K562 (cell line): ENCODE measurements around the gene AIFM1. TPM values are rescaled to one million over a fixed set of nuclear protein-coding genes. Genes with fewer than 3 reads are reported as not detected.
A peak's percentile ranks its signal among the peaks of the same experiment; 100 is the strongest.

Experiments
- FOXJ2 ChIP-seq: fragments of 200-800 bp; sonication (Bioruptor generic); IDR thresholded peaks from 2 replicates; pipeline ENCODE4 v1.6.1; 2016; ENCODE audit warnings: missing genetic modification characterization, missing compliant biosample characterization
- JUND ChIP-seq, 2 experiments: IDR thresholded peaks; 2 replicates in 1 of 2; 3 replicates in 1 of 2; pipeline ENCODE4 v1.6.1; 2011; ENCODE audit warnings: borderline replicate concordance in 2 of 2, low read depth in 2 of 2, low read length in 2 of 2, improper control_type of control experiment in 1 of 2, missing biosample characterization in 1 of 2, missing genetic modification characterization in 1 of 2, missing genetic modification reagents in 1 of 2
- NFATC3 ChIP-seq: fragments of 450-650 bp; IDR thresholded peaks from 2 replicates; pipeline ENCODE4 v1.6.1; 2017; ENCODE audit warnings: mild to moderate bottlenecking
- NR2F6 ChIP-seq: fragments of 450-650 bp; formaldehyde crosslinking; IDR thresholded peaks from 2 replicates; pipeline ENCODE4 v1.4.0; 2020; ENCODE audit warnings: mild to moderate bottlenecking
- PCBP1 ChIP-seq: fragments of 200-400 bp; formaldehyde crosslinking; IDR thresholded peaks from 2 replicates; pipeline ENCODE4 v1.6.1; 2018; ENCODE audit warnings: mild to moderate bottlenecking, low read depth, low read length; ENCODE audit not compliant: poor library complexity, severe bottlenecking
- RBFOX2 ChIP-seq: fragments of 200-400 bp; formaldehyde crosslinking; IDR thresholded peaks from 2 replicates; pipeline ENCODE4 v1.6.1; 2017; ENCODE audit warnings: low read depth, mild to moderate bottlenecking, low read length, moderate library complexity
- SMARCA5 ChIP-seq: fragments of 450-650 bp; IDR thresholded peaks from 2 replicates; pipeline ENCODE4 v1.6.1; 2016
- ZNF79 ChIP-seq: fragments of 250-450 bp; sonication (Bioruptor Pico); IDR thresholded peaks from 2 replicates; pipeline ENCODE4 v1.4.0; 2020; ENCODE audit warnings: low read depth, mild to moderate bottlenecking, moderate library complexity
- polyA plus RNA-seq, 8 experiments: library from polyadenylated mRNA; depleted of rRNA in 4 of 8; stranded (reverse) in 5 of 8; unstranded in 3 of 8; fragments of >200 nt; fragmentation: Nextera tagmentation in 2 of 8; fragmentation: Illumina TruSeq in 1 of 8; extraction: Ambion mirVana in 2 of 8; extraction: Trizol in 1 of 8; gene quantifications; 2 replicates each; pipeline versions ENCODE4 v1.2.1 to v1.2.3, GENCODE V29; 2011 to 2014; ENCODE audit warnings: inconsistent platforms in 1 of 8, missing spikeins in 1 of 8
- total RNA-seq, 7 experiments: library from RNA; depleted of rRNA in 6 of 7; stranded (reverse); fragments of >200 nt in 6 of 7; fragmentation: Illumina TruSeq in 2 of 7; extraction: Trizol in 2 of 7; gene quantifications; 2 replicates each; pipeline versions ENCODE4 v1.2.1 to v1.2.3, GENCODE V29; 2011 to 2021; ENCODE audit warnings: low replicate concordance in 1 of 7
- TF ChIP-seq, protein P1 (sequence below): sonication (generic); formaldehyde crosslinking; IDR thresholded peaks from 2 replicates; pipeline ENCODE4 v1.8.1; 2023; ENCODE audit warnings: mild to moderate bottlenecking, missing genetic modification reagents, moderate library complexity
- TF ChIP-seq, protein P2 (sequence below): fragments of 450-650 bp; formaldehyde crosslinking; IDR thresholded peaks from 2 replicates; pipeline ENCODE4 v1.4.0; 2020; ENCODE audit warnings: mild to moderate bottlenecking, moderate library complexity
- TF ChIP-seq, protein P3 (sequence below): fragments of 450-650 bp; IDR thresholded peaks from 2 replicates; pipeline ENCODE4 v1.6.1; 2016
- TF ChIP-seq, protein P4 (sequence below): fragments of 450-650 bp; IDR thresholded peaks from 2 replicates; pipeline ENCODE4 v1.7.0; 2016; ENCODE audit warnings: borderline replicate concordance
- TF ChIP-seq, protein P5 (sequence below): fragments of 250-450 bp; sonication (Bioruptor Pico); IDR thresholded peaks from 2 replicates; pipeline ENCODE4 v1.5.0; 2020; ENCODE audit warnings: mild to moderate bottlenecking
- TF ChIP-seq, protein P6 (sequence below): fragments of 250-450 bp; sonication (Bioruptor Pico); IDR thresholded peaks from 2 replicates; pipeline ENCODE4 v1.5.0; 2022; ENCODE audit warnings: mild to moderate bottlenecking

AIFM1 gene
- total and polyA plus RNA-seq, 9 of the 15 experiments (the other 6 are each of a cell fraction or from before 2014, with no cell fraction given): 51.0 to 117 (median 91.2) TPM

DNA sequence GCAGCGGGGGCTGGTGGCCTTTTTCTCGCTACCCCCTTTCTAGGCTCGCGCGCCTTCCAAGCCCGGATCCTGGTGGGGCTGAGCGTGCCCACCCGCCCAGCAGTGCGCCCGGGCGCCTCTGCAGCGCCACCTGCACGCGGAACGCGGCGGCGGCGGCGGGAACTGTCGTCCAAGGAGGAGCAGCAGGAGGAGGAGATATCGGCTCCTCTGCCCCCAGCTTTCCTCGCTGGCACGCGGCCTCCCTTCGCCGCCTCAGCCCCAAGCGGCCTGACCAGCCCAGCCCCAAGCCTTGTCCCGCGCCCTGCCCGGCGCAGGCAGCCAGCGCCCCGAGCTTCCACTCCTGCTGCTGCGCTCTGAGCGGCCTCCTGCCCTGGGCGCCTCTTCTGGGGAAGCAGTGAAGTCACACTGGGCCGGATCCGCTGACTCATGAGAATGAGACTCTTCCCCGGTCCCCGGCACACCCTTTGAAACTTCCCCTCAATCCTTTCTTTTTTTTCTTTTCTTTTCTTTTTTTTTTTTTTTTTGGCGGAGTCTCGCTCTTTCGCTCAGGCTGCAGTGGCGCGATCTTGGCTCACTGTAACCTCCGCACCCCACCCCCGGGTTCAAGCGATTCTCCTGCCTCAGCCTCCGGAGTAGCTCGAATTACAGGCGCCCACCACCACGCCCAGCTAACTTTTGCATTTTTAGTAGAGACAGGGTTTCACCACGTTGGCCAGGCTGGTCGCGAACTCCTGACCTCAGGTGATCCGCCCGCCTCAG lies 44.7 kb downstream of the AIFM1 start (continued):
- TF ChIP-seq FOXJ2 (no peak), NR2F6 (CRISPR knock-in tag) (no peak), PCBP1 (no peak), RBFOX2 (peak; percentile 91), ZNF79 (CRISPR knock-in tag) (no peak), JUND (IDR thresholded peaks at IDR 0.05; ENCODE audit: borderline replicate concordance, low read depth, low read length) (0 out of 2 replicates have a peak, but pooled peaks have one; percentile 37), JUND (tag; IDR thresholded peaks at IDR 0.05; ENCODE audit: borderline replicate concordance, low read depth, low read length) (no peak), NFATC3 (no peak), SMARCA5 (no peak)
- TF ChIP-seq, protein P1, sequence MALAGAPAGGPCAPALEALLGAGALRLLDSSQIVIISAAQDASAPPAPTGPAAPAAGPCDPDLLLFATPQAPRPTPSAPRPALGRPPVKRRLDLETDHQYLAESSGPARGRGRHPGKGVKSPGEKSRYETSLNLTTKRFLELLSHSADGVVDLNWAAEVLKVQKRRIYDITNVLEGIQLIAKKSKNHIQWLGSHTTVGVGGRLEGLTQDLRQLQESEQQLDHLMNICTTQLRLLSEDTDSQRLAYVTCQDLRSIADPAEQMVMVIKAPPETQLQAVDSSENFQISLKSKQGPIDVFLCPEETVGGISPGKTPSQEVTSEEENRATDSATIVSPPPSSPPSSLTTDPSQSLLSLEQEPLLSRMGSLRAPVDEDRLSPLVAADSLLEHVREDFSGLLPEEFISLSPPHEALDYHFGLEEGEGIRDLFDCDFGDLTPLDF: peak; percentile 49; the same call in 1 of the 2 replicates
- TF ChIP-seq, protein P2, sequence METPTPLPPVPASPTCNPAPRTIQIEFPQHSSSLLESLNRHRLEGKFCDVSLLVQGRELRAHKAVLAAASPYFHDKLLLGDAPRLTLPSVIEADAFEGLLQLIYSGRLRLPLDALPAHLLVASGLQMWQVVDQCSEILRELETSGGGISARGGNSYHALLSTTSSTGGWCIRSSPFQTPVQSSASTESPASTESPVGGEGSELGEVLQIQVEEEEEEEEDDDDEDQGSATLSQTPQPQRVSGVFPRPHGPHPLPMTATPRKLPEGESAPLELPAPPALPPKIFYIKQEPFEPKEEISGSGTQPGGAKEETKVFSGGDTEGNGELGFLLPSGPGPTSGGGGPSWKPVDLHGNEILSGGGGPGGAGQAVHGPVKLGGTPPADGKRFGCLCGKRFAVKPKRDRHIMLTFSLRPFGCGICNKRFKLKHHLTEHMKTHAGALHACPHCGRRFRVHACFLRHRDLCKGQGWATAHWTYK: no peak
- TF ChIP-seq, protein P3, sequence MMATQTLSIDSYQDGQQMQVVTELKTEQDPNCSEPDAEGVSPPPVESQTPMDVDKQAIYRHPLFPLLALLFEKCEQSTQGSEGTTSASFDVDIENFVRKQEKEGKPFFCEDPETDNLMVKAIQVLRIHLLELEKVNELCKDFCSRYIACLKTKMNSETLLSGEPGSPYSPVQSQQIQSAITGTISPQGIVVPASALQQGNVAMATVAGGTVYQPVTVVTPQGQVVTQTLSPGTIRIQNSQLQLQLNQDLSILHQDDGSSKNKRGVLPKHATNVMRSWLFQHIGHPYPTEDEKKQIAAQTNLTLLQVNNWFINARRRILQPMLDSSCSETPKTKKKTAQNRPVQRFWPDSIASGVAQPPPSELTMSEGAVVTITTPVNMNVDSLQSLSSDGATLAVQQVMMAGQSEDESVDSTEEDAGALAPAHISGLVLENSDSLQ: no peak
- TF ChIP-seq, protein P4, sequence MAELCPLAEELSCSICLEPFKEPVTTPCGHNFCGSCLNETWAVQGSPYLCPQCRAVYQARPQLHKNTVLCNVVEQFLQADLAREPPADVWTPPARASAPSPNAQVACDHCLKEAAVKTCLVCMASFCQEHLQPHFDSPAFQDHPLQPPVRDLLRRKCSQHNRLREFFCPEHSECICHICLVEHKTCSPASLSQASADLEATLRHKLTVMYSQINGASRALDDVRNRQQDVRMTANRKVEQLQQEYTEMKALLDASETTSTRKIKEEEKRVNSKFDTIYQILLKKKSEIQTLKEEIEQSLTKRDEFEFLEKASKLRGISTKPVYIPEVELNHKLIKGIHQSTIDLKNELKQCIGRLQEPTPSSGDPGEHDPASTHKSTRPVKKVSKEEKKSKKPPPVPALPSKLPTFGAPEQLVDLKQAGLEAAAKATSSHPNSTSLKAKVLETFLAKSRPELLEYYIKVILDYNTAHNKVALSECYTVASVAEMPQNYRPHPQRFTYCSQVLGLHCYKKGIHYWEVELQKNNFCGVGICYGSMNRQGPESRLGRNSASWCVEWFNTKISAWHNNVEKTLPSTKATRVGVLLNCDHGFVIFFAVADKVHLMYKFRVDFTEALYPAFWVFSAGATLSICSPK: no peak
- TF ChIP-seq, protein P5, sequence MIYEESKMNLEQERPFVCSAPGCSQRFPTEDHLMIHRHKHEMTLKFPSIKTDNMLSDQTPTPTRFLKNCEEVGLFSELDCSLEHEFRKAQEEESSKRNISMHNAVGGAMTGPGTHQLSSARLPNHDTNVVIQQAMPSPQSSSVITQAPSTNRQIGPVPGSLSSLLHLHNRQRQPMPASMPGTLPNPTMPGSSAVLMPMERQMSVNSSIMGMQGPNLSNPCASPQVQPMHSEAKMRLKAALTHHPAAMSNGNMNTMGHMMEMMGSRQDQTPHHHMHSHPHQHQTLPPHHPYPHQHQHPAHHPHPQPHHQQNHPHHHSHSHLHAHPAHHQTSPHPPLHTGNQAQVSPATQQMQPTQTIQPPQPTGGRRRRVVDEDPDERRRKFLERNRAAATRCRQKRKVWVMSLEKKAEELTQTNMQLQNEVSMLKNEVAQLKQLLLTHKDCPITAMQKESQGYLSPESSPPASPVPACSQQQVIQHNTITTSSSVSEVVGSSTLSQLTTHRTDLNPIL (CRISPR knock-in tag): no peak
- TF ChIP-seq, protein P6, sequence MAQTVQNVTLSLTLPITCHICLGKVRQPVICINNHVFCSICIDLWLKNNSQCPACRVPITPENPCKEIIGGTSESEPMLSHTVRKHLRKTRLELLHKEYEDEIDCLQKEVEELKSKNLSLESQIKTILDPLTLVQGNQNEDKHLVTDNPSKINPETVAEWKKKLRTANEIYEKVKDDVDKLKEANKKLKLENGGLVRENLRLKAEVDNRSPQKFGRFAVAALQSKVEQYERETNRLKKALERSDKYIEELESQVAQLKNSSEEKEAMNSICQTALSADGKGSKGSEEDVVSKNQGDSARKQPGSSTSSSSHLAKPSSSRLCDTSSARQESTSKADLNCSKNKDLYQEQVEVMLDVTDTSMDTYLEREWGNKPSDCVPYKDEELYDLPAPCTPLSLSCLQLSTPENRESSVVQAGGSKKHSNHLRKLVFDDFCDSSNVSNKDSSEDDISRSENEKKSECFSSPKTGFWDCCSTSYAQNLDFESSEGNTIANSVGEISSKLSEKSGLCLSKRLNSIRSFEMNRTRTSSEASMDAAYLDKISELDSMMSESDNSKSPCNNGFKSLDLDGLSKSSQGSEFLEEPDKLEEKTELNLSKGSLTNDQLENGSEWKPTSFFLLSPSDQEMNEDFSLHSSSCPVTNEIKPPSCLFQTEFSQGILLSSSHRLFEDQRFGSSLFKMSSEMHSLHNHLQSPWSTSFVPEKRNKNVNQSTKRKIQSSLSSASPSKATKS (CRISPR knock-in tag): no peak
